ENCODE measurements around the gene CCDC85C.

CCDC85C gene

DNA sequence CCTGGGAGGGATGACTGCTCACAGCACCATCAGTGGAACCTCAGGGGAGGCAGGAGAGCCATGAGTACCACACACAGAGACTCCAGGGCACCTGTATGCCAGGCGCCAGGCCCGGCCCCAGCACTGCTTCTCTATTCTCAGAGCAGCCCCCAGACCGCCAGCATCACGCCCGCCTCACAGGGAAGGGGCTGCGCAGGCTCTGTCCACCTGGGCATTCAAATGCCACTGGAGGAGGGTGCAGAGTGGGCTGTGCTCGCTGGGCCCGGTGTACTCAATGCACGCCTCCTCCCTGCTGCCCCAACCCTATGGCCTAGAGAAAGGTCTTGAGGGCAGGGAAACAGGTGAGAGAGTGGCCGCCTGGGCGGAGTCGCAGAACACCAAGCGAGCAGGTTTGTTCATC, 43.6 kb downstream of the CCDC85C start:
- Histone ChIP-seq H4K8ac (ENCODE audit: low read depth, low read length) (no peak overlapping the region), H3K36me3 (ENCODE audit: control insufficient read depth, insufficient read depth, low read length) (no peaks in the 10 kb centered on the region), H3K4me2 (ENCODE audit: low read length) (no peak overlapping the region), H3K79me2 (ENCODE audit: control insufficient read depth, insufficient read depth, low read length) (no peaks in the 10 kb centered on the region), H3K79me1 (ENCODE audit: low read length) (peaks cover 5% of the 10 kb centered on the region), H2BK5ac (ENCODE audit: low read length) (no peak overlapping the region), H3K27me3 (ENCODE audit: insufficient read depth, low read length, poor library complexity) (no peaks in the 10 kb centered on the region), H4K5ac (ENCODE audit: low read length) (no peak overlapping the region), H2AK5ac (ENCODE audit: low read length) (no peak overlapping the region), H3K4me3 (ENCODE audit: low read length) (no peak overlapping the region), H3K18ac (ENCODE audit: low read length) (no peak overlapping the region), H3K4me1 (ENCODE audit: control insufficient read depth, low read depth, low read length) (no peaks in the 10 kb centered on the region), H3K56ac (ENCODE audit: low read length) (no peak overlapping the region), H3K4ac (ENCODE audit: low read depth, low read length) (no peak overlapping the region), H2BK15ac (replicated peaks; ENCODE audit: low read depth) (no peak overlapping the region), H3K23ac (ENCODE audit: low read length) (no peak overlapping the region), H3K9ac (ENCODE audit: low read length) (no peak overlapping the region), H2BK120ac (ENCODE audit: low read depth, low read length) (no peak overlapping the region), H3K27ac (ENCODE audit: low read depth, low read length) (no peak overlapping the region)
- no peak for DNase-seq
- WGBS (ENCODE audit: extremely low coverage, insufficient coverage, low lambda C conversion rate): no CpG with 5 or more reads among the region's 13 CpGs

GRCh38 chr14:99559286-99559990, 44.6 kb downstream of the CCDC85C start:
- Histone ChIP-seq H3K9ac (ENCODE audit: low read length) (no peak overlapping the region), H3K79me2 (ENCODE audit: control insufficient read depth, insufficient read depth, low read length) (no peaks in the 10 kb centered on the region), H3K27ac (ENCODE audit: low read depth, low read length) (no peak overlapping the region), H3K27me3 (ENCODE audit: insufficient read depth, low read length, poor library complexity) (no peaks in the 10 kb centered on the region), H2AK5ac (ENCODE audit: low read length) (no peak overlapping the region), H3K4me1 (ENCODE audit: control insufficient read depth, low read depth, low read length) (no peaks in the 10 kb centered on the region), H4K5ac (ENCODE audit: low read length) (no peak overlapping the region), H3K36me3 (ENCODE audit: control insufficient read depth, insufficient read depth, low read length) (no peaks in the 10 kb centered on the region), H3K18ac (ENCODE audit: low read length) (no peak overlapping the region), H3K4me2 (ENCODE audit: low read length) (no peak overlapping the region), H3K4me3 (ENCODE audit: low read length) (no peak overlapping the region), H2BK120ac (ENCODE audit: low read depth, low read length) (no peak overlapping the region), H4K8ac (ENCODE audit: low read depth, low read length) (no peak overlapping the region), H3K4ac (ENCODE audit: low read depth, low read length) (no peak overlapping the region), H2BK5ac (ENCODE audit: low read length) (no peak overlapping the region), H2BK15ac (replicated peaks; ENCODE audit: low read depth) (no peak overlapping the region), H3K56ac (ENCODE audit: low read length) (no peak overlapping the region), H3K79me1 (ENCODE audit: low read length) (peaks cover 5% of the 10 kb centered on the region), H3K23ac (ENCODE audit: low read length) (no peak overlapping the region)
- WGBS (ENCODE audit: extremely low coverage, insufficient coverage, low lambda C conversion rate): no CpG with 5 or more reads among the region's 16 CpGs
- DNase-seq: no peak

DNA sequence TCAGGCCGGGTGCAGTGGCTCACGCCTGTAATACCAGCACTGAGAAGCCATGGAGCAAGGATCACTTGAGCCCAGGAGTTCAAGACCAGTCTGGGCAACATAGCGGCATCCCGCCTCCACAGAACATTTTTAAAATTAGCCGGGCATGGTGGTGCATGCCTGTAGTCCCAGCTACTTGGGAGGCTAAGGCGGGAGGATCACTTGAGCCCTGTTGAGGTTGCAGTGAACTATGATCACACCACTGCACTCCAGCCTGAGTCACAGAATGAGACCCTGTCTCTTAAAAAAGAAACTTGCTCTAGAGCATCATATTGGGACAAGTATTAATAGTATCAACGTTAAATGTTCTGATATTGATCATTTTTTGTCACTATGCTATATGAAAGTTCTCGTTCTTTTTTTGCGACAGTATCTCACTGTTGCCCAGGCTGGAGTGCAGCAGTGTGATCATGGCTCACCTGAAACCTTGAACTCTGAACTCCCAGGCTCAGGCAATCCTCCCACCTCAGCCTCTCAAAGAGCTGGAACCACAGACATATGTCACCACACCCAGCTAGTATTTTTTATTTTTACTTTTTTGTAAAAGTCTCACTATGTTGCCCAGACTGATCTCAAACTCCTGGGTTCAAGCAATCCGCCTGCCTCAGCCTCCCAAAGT, 47.7 kb downstream of the CCDC85C start:
- Histone ChIP-seq H3K4me3 (ENCODE audit: low read length) (no peak overlapping the region), H3K27ac (ENCODE audit: low read depth, low read length) (no peak overlapping the region), H3K4me1 (ENCODE audit: control insufficient read depth, low read depth, low read length) (no peaks in the 10 kb centered on the region), H2BK15ac (replicated peaks; ENCODE audit: low read depth) (no peak overlapping the region), H3K4me2 (ENCODE audit: low read length) (no peak overlapping the region), H3K23ac (ENCODE audit: low read length) (no peak overlapping the region), H3K27me3 (ENCODE audit: insufficient read depth, low read length, poor library complexity) (no peaks in the 10 kb centered on the region), H2BK5ac (ENCODE audit: low read length) (no peak overlapping the region), H3K18ac (ENCODE audit: low read length) (no peak overlapping the region), H4K8ac (ENCODE audit: low read depth, low read length) (no peak overlapping the region), H3K56ac (ENCODE audit: low read length) (no peak overlapping the region), H3K9ac (ENCODE audit: low read length) (no peak overlapping the region), H2AK5ac (ENCODE audit: low read length) (no peak overlapping the region), H3K79me1 (ENCODE audit: low read length) (peaks cover 1% of the 10 kb centered on the region), H2BK120ac (ENCODE audit: low read depth, low read length) (no peak overlapping the region), H3K4ac (ENCODE audit: low read depth, low read length) (no peak overlapping the region), H3K79me2 (ENCODE audit: control insufficient read depth, insufficient read depth, low read length) (no peaks in the 10 kb centered on the region), H4K5ac (ENCODE audit: low read length) (no peak overlapping the region), H3K36me3 (ENCODE audit: control insufficient read depth, insufficient read depth, low read length) (no peaks in the 10 kb centered on the region)
- no CpG with 5 or more reads among the region's 10 CpGs for WGBS (ENCODE audit: extremely low coverage, insufficient coverage, low lambda C conversion rate)
- DNase-seq: no peak

DNA sequence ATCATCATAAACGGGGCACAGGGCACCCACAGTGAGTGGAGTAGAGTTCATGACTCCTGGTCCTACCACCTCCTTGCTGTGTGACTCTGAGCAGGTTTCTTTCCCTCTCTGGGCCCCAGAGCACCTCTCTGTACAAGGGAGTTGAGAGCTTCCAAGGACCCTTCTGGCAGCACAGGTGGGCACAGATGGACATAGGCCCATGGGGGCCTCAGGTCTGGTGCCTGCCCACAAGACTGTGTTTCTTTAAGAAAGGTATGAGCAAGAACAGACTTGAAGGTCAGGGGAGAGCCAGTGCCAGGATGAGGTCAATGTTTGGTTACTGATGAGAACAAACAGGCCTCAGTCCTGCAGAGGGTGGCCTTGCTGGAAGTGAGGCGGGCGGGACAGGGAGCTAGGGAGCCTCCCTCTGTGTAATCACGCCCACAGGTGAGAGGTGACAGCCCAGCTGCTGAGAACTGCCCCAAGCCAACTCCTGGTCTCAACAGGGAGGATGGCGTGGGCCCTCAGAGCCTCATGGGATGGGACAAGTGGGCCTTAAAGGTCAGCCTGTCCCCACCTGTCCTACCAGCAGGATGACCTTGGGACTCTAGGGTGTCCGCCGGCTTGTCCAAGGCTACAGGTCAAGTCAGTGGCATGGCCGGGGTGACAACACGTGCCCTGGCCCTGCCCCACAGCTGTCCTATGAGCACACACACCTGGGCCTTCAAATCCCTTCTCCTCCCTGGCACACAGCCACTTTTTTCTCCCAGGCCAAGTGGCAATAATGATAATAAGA, 49.1 kb downstream of the CCDC85C start:
- H3K36me3 ChIP-seq (ENCODE audit: control insufficient read depth, insufficient read depth, low read length): no peaks in the 10 kb centered on the region
- H3K4ac ChIP-seq (ENCODE audit: low read depth, low read length): no peak overlapping the region
- peaks cover under 1% of the 10 kb centered on the region for H3K79me1 ChIP-seq (ENCODE audit: low read length)
- H3K4me2 ChIP-seq (ENCODE audit: low read length): no peak overlapping the region
- no peak overlapping the region for H3K9ac ChIP-seq (ENCODE audit: low read length)
- no peak overlapping the region for H4K5ac ChIP-seq (ENCODE audit: low read length)
- no peaks in the 10 kb centered on the region for H3K27me3 ChIP-seq (ENCODE audit: insufficient read depth, low read length, poor library complexity)
- H3K23ac ChIP-seq (ENCODE audit: low read length): no peak overlapping the region
- WGBS (ENCODE audit: extremely low coverage, insufficient coverage, low lambda C conversion rate): no CpG with 5 or more reads among the region's 9 CpGs
- H3K79me2 ChIP-seq (ENCODE audit: control insufficient read depth, insufficient read depth, low read length): no peaks in the 10 kb centered on the region
- H3K18ac ChIP-seq (ENCODE audit: low read length): no peak overlapping the region
- H4K8ac ChIP-seq (ENCODE audit: low read depth, low read length): no peak overlapping the region
- no peak overlapping the region for H2BK15ac ChIP-seq (replicated peaks; ENCODE audit: low read depth)
- no peak overlapping the region for H2BK120ac ChIP-seq (ENCODE audit: low read depth, low read length)
- H3K56ac ChIP-seq (ENCODE audit: low read length): no peak overlapping the region
- no peaks in the 10 kb centered on the region for H3K4me1 ChIP-seq (ENCODE audit: control insufficient read depth, low read depth, low read length)
- no peak for DNase-seq
- H2AK5ac ChIP-seq (ENCODE audit: low read length): no peak overlapping the region
- H2BK5ac ChIP-seq (ENCODE audit: low read length): no peak overlapping the region
- no peak overlapping the region for H3K4me3 ChIP-seq (ENCODE audit: low read length)
- H3K27ac ChIP-seq (ENCODE audit: low read depth, low read length): no peak overlapping the region

DNA sequence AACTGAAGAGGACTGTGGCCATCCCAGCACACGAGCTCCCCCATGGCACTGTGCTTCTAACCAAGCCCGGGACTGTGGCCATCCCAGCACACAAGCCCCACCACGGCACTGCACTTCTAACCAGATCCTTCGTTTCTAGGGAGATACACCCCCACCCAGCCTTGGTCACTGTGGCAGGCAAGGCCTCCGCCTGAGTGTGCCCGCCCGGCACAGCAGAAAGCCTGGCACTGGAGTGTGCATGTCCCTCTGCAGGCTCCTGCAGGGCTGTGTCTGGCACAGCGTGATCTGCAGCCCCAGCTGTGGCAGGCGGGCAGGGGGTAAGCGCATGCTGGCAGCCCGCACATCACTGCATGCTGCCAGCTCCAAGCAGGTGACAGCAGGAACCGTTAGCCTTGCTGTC, 49.8 kb downstream of the CCDC85C start:
- no peak overlapping the region for H3K4me2 ChIP-seq (ENCODE audit: low read length)
- H3K56ac ChIP-seq (ENCODE audit: low read length): no peak overlapping the region
- H3K23ac ChIP-seq (ENCODE audit: low read length): no peak overlapping the region
- no peak overlapping the region for H3K4me3 ChIP-seq (ENCODE audit: low read length)
- no peaks in the 10 kb centered on the region for H3K79me1 ChIP-seq (ENCODE audit: low read length)
- DNase-seq: no peak
- H2BK15ac ChIP-seq (replicated peaks; ENCODE audit: low read depth): no peak overlapping the region
- H3K4me1 ChIP-seq (ENCODE audit: control insufficient read depth, low read depth, low read length): no peaks in the 10 kb centered on the region
- no peak overlapping the region for H3K27ac ChIP-seq (ENCODE audit: low read depth, low read length)
- H4K5ac ChIP-seq (ENCODE audit: low read length): no peak overlapping the region
- H3K27me3 ChIP-seq (ENCODE audit: insufficient read depth, low read length, poor library complexity): no peaks in the 10 kb centered on the region
- no peak overlapping the region for H3K9ac ChIP-seq (ENCODE audit: low read length)
- H3K4ac ChIP-seq (ENCODE audit: low read depth, low read length): no peak overlapping the region
- H2AK5ac ChIP-seq (ENCODE audit: low read length): no peak overlapping the region
- no peak overlapping the region for H2BK120ac ChIP-seq (ENCODE audit: low read depth, low read length)
- no peak overlapping the region for H3K18ac ChIP-seq (ENCODE audit: low read length)
- no peaks in the 10 kb centered on the region for H3K36me3 ChIP-seq (ENCODE audit: control insufficient read depth, insufficient read depth, low read length)
- WGBS (ENCODE audit: extremely low coverage, insufficient coverage, low lambda C conversion rate): no CpG with 5 or more reads among the region's 12 CpGs
- H4K8ac ChIP-seq (ENCODE audit: low read depth, low read length): no peak overlapping the region
- H2BK5ac ChIP-seq (ENCODE audit: low read length): no peak overlapping the region
- H3K79me2 ChIP-seq (ENCODE audit: control insufficient read depth, insufficient read depth, low read length): no peaks in the 10 kb centered on the region
